Prostate gland (tissue), 2 donors: ENCODE results near the gene TESK1.

Experiments
- CTCF ChIP-seq, 4 experiments: fragments of 200-600 bp in 2 of 4; fragments of 450-650 bp in 2 of 4; sonication (generic) in 2 of 4; IDR thresholded peaks; 1 replicate in 3 of 4; 2 replicates in 1 of 4; pipeline ENCODE4 v1.5.1; 2016 to 2019; ENCODE audit warnings: antibody characterized with exemption in 4 of 4, mild to moderate bottlenecking in 2 of 4, moderate library complexity in 2 of 4
- POLR2A ChIP-seq: fragments of 450-650 bp; IDR thresholded peaks from one replicate; pipeline ENCODE4 v1.6.1; 2016; ENCODE audit warnings: antibody characterized with exemption, mild to moderate bottlenecking

GRCh38 chr9:35558185-35558584, 46.9 kb upstream of the TESK1 start:
- TF ChIP-seq CTCF (IDR thresholded peaks at IDR 0.05): no peak
- TF ChIP-seq POLR2A: no peak
